ENCODE results near the gene UPF1. TPM values are rescaled to one million over a fixed set of nuclear protein-coding genes. Genes with fewer than 3 reads are reported as not detected.
A peak's percentile ranks its signal among the peaks of the same experiment; 100 is the strongest.

The UPF1 gene
- total RNA-seq, 1 donor from 2014 or later = 69.8 TPM

DNA sequence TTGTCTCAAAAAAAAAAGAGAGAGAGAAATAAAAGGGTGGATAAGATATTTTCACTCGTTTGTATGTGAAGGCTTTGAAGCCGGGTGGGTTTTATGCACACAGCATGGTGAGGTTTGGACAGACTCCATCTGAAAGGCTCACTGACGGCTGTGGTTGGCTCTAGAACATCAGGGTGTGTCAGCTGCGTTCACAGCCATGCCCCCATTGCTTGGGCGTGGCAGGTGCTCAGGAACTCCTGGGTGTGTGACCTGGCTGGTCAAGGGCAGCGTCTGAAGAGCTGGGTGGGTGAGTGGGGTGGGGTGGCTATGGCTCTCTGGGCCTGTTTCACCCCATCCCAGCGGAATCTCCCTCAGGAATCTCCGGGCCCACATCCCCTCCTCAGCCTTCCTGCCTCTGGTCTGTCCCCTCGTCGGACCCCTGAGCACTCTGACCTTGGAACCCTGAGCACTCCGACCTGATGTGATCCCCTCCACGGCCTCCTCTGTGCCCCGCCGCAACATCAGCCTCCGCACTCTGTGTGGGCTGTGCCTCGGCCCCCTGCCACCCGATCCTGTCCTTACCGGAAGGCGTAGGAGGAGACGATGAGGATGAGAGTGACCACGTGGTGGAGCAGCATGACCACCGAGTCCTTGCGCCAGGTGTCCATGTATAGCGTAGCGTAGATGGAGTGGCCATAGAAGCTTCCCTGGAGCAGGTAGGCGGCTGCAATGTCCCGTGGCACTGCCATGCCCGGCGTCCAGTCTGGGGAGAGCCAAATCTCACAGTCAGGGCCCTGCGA, 52.0 kb downstream of the UPF1 start:
- H3K27ac ChIP-seq = no peak overlapping the region
- H3K36me3 ChIP-seq = no peaks in the 10 kb centered on the region
- H3K4me1 ChIP-seq = no peaks in the 10 kb centered on the region
- H3K27ac Mint-ChIP-seq = no peak overlapping the region
- H3K4me2 ChIP-seq = no peak overlapping the region
- no peaks in the 10 kb centered on the region for H3K9me3 ChIP-seq (ENCODE audit: low read depth)
- H3K4me3 ChIP-seq = no peak overlapping the region
- DNase-seq (ENCODE audit: low spot score) = no peak
- H3K79me2 ChIP-seq (ENCODE audit: low read depth) = no peaks in the 10 kb centered on the region
- peaks cover 8% of the 10 kb centered on the region for H4K20me1 ChIP-seq (ENCODE audit: low read depth)
- H3K27me3 Mint-ChIP-seq (ENCODE audit: insufficient read depth, low read depth) = peaks cover 2% of the 10 kb centered on the region
- H3K36me3 Mint-ChIP-seq = peaks cover 13% of the 10 kb centered on the region
- H3K9ac ChIP-seq = no peak overlapping the region
- no peaks in the 10 kb centered on the region for H3K4me1 Mint-ChIP-seq
- H3K4me3 Mint-ChIP-seq = no peak overlapping the region
- no peaks in the 10 kb centered on the region for H3K9me3 Mint-ChIP-seq
- H3K27me3 ChIP-seq = no peaks in the 10 kb centered on the region
- no peaks in the 10 kb centered on the region for H3F3A ChIP-seq (ENCODE audit: low read depth)
- TF ChIP-seq EZH2phosphoT487 (IDR thresholded peaks at IDR 0.05) (no peak), EZH2 (IDR thresholded peaks at IDR 0.05) (no peak)
- TF ChIP-seq, protein P1, sequence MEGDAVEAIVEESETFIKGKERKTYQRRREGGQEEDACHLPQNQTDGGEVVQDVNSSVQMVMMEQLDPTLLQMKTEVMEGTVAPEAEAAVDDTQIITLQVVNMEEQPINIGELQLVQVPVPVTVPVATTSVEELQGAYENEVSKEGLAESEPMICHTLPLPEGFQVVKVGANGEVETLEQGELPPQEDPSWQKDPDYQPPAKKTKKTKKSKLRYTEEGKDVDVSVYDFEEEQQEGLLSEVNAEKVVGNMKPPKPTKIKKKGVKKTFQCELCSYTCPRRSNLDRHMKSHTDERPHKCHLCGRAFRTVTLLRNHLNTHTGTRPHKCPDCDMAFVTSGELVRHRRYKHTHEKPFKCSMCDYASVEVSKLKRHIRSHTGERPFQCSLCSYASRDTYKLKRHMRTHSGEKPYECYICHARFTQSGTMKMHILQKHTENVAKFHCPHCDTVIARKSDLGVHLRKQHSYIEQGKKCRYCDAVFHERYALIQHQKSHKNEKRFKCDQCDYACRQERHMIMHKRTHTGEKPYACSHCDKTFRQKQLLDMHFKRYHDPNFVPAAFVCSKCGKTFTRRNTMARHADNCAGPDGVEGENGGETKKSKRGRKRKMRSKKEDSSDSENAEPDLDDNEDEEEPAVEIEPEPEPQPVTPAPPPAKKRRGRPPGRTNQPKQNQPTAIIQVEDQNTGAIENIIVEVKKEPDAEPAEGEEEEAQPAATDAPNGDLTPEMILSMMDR (IDR thresholded peaks at IDR 0.05) = no peak
- H2AFZ ChIP-seq (replicated peaks) = no peak overlapping the region

DNA sequence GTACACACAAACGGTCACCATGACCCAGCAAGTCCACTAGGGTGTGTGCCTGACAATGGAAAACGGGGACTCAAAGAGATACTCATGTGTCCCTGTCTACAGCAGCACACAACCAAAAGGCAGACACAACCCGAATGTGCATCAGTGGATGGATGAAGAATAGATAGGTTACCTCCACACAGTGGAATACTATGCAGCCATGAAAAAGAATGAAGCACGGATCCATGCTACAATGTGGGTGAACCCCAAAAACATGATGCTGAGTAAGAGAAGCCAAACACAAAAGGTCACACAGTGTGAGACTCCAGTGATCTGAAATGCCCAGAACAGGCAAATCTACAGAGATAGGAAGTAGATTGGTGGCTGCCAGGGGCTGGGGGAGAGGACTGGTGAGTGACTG, 55.2 kb downstream of the UPF1 start:
- Mint-ChIP-seq H3K36me3 (peaks cover 15% of the 10 kb centered on the region), H3K4me1 (no peaks in the 10 kb centered on the region), H3K27ac (no peak overlapping the region), H3K4me3 (no peak overlapping the region), H3K9me3 (no peaks in the 10 kb centered on the region), H3K27me3 (ENCODE audit: insufficient read depth, low read depth) (peaks cover 6% of the 10 kb centered on the region)
- Histone ChIP-seq H4K20me1 (ENCODE audit: low read depth) (peaks cover 13% of the 10 kb centered on the region), H3K79me2 (ENCODE audit: low read depth) (no peaks in the 10 kb centered on the region), H3K4me2 (no peak overlapping the region), H3F3A (ENCODE audit: low read depth) (no peaks in the 10 kb centered on the region), H3K4me3 (no peak overlapping the region), H3K4me1 (no peaks in the 10 kb centered on the region), H3K27ac (no peak overlapping the region), H3K9ac (no peak overlapping the region), H3K9me3 (ENCODE audit: low read depth) (no peaks in the 10 kb centered on the region), H3K27me3 (no peaks in the 10 kb centered on the region), H2AFZ (replicated peaks) (no peak overlapping the region), H3K36me3 (no peaks in the 10 kb centered on the region)
- no peak for DNase-seq (ENCODE audit: low spot score)
- TF ChIP-seq EZH2 (IDR thresholded peaks at IDR 0.05) (no peak), EZH2phosphoT487 (IDR thresholded peaks at IDR 0.05) (no peak)
- TF ChIP-seq, protein P1 (IDR thresholded peaks at IDR 0.05) = no peak

DNA sequence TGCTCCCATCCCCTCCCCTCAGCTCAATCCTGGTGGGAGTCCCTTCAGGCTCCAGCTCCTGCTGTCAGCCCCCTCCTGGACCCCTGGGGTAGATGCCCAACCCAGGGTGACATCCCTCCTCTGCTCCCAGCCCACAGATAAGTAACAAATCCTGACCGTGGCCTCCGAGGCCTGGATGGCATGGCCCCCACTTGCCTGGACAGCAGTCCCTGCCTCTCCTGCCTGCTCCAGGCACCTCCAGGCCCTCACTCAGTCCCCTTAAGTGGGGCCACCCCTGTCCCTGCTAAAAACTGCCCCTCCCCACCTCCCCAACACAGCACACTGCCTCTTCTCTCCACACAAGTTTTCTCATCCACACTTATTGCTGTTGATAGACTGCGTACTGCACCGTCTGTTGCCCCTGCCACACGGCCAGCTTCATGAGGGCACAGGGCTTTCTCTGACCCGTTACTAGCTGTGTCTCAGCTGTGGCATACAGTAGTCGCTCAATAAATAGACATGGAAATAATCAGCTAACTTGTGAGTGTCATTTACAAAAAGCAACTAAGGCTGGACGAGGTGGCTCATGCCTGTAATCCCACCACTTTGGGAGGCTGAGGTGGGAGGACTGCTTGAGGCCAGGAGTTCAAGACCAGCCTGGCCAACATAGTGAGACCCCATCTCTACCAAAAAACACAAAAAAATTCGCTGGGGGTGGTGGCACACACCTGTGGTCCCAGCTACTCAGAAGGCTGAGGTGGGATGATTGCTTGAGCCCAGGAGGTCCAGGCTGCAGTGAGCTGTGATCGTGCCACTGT, 58.4 kb downstream of the UPF1 start:
- H2AFZ ChIP-seq (replicated peaks) = no peak overlapping the region
- DNase-seq (ENCODE audit: low spot score) = no peak
- H4K20me1 ChIP-seq (ENCODE audit: low read depth) = peaks cover 38% of the 10 kb centered on the region
- Mint-ChIP-seq H3K9me3 (no peaks in the 10 kb centered on the region), H3K4me3 (peak overlapping the region; percentile 52), H3K27ac (no peak overlapping the region), H3K27me3 (ENCODE audit: insufficient read depth, low read depth) (peaks cover 6% of the 10 kb centered on the region), H3K4me1 (peaks cover 6% of the 10 kb centered on the region), H3K36me3 (peaks cover 14% of the 10 kb centered on the region)
- H3K79me2 ChIP-seq (ENCODE audit: low read depth) = no peaks in the 10 kb centered on the region
- no peaks in the 10 kb centered on the region for H3K36me3 ChIP-seq
- H3K27ac ChIP-seq = no peak overlapping the region
- H3K27me3 ChIP-seq = no peaks in the 10 kb centered on the region
- H3K4me1 ChIP-seq = peaks cover 12% of the 10 kb centered on the region
- no peaks in the 10 kb centered on the region for H3K9me3 ChIP-seq (ENCODE audit: low read depth)
- TF ChIP-seq EZH2 (IDR thresholded peaks at IDR 0.05) (no peak), EZH2phosphoT487 (IDR thresholded peaks at IDR 0.05) (no peak)
- TF ChIP-seq, protein P1 (IDR thresholded peaks at IDR 0.05) = no peak
- no peak overlapping the region for H3K4me2 ChIP-seq
- H3F3A ChIP-seq (ENCODE audit: low read depth) = peaks cover 4% of the 10 kb centered on the region
- no peak overlapping the region for H3K9ac ChIP-seq
- no peak overlapping the region for H3K4me3 ChIP-seq
